HepG2 (cell line): ENCODE measurements around the gene CST3. TPM values are rescaled to one million over a fixed set of nuclear protein-coding genes. Genes with fewer than 3 reads are reported as not detected.

Experiments
- ARID5B ChIP-seq: IDR thresholded peaks from 2 replicates; pipeline ENCODE4 v1.4.0; 2020; ENCODE audit warnings: mild to moderate bottlenecking, missing genetic modification reagents
- CREB1 ChIP-seq, 2 experiments: fragments of 450-650 bp in 1 of 2; IDR thresholded peaks; 2 replicates each; pipeline ENCODE4 v1.6.1; 2016 to 2017; ENCODE audit warnings: control low read depth in 1 of 2, mild to moderate bottlenecking in 1 of 2, missing compliant biosample characterization in 1 of 2, missing genetic modification characterization in 1 of 2
- EZH2 ChIP-seq: conservative IDR thresholded peaks from 2 replicates; pipeline ENCODE4 v1.6.1; 2012; ENCODE audit warnings: mild to moderate bottlenecking, low read depth, low read length, moderate library complexity
- GATAD2A ChIP-seq: IDR thresholded peaks from 2 replicates; pipeline ENCODE4 v1.6.1; 2016
- HDAC2 ChIP-seq: sonication (generic); formaldehyde crosslinking; IDR thresholded peaks from 2 replicates; pipeline ENCODE4 v1.4.0; 2020; ENCODE audit warnings: missing genetic modification reagents
- HNRNPK ChIP-seq: fragments of 200-400 bp; formaldehyde crosslinking; IDR thresholded peaks from 2 replicates; pipeline ENCODE4 v1.6.1; 2018; ENCODE audit warnings: low read length, low read depth, moderate library complexity, mild to moderate bottlenecking; ENCODE audit not compliant: poor library complexity, severe bottlenecking
- KLF16 ChIP-seq, 2 experiments: sonication (generic) in 1 of 2; formaldehyde crosslinking in 1 of 2; IDR thresholded peaks; 2 replicates each; pipeline versions ENCODE4 v1.6.1 to v1.8.0; 2016 to 2023; ENCODE audit warnings: missing genetic modification reagents in 2 of 2, missing compliant biosample characterization in 1 of 2
- MED8 ChIP-seq: sonication (generic); formaldehyde crosslinking; IDR thresholded peaks from 2 replicates; pipeline ENCODE4 v1.8.1; 2023; ENCODE audit warnings: mild to moderate bottlenecking, missing genetic modification reagents; ENCODE audit not compliant: insufficient replicate concordance
- MIXL1 ChIP-seq: IDR thresholded peaks from 2 replicates; pipeline ENCODE4 v1.6.1; 2016
- MTA1 ChIP-seq: sonication (generic); formaldehyde crosslinking; IDR thresholded peaks from 2 replicates; pipeline ENCODE4 v1.4.0; 2020; ENCODE audit warnings: missing genetic modification reagents, mild to moderate bottlenecking, borderline replicate concordance
- PAX8 ChIP-seq: sonication (generic); formaldehyde crosslinking; IDR thresholded peaks from 2 replicates; pipeline ENCODE4 v1.8.0; 2022; ENCODE audit warnings: mild to moderate bottlenecking, missing genetic modification reagents, borderline replicate concordance
- RELA ChIP-seq: sonication (generic); formaldehyde crosslinking; IDR thresholded peaks from 2 replicates; pipeline ENCODE4 v1.4.0; 2020; ENCODE audit warnings: missing genetic modification reagents
- SNAPC2 ChIP-seq: sonication (generic); formaldehyde crosslinking; IDR thresholded peaks from 2 replicates; pipeline ENCODE4 v1.8.1; 2022; ENCODE audit warnings: mild to moderate bottlenecking, missing genetic modification reagents
- ZFAT ChIP-seq: sonication (generic); formaldehyde crosslinking; conservative IDR thresholded peaks from 2 replicates; pipeline ENCODE4 v1.8.1; 2023; ENCODE audit warnings: missing genetic modification reagents, inconsistent platforms
- ZNF10 ChIP-seq: sonication (generic); formaldehyde crosslinking; IDR thresholded peaks from 2 replicates; pipeline ENCODE4 v1.4.0; 2020; ENCODE audit warnings: mild to moderate bottlenecking, low read depth, missing genetic modification reagents, borderline replicate concordance
- ZNF101 ChIP-seq: sonication (generic); formaldehyde crosslinking; IDR thresholded peaks from 2 replicates; pipeline ENCODE4 v1.4.0; 2020; ENCODE audit warnings: mild to moderate bottlenecking, low read depth, missing genetic modification reagents, borderline replicate concordance
- ZNF143 ChIP-seq: sonication (generic); formaldehyde crosslinking; IDR thresholded peaks from 2 replicates; pipeline ENCODE4 v1.4.0; 2020; ENCODE audit warnings: missing genetic modification reagents
- ZNF232 ChIP-seq: sonication (generic); formaldehyde crosslinking; IDR thresholded peaks from 2 replicates; pipeline ENCODE4 v1.4.0; 2020; ENCODE audit warnings: missing genetic modification reagents, borderline replicate concordance
- ZNF317 ChIP-seq: sonication (generic); formaldehyde crosslinking; IDR thresholded peaks from 2 replicates; pipeline ENCODE4 v1.5.0; 2020; ENCODE audit warnings: mild to moderate bottlenecking, missing genetic modification reagents
- ZNF431 ChIP-seq: sonication (generic); formaldehyde crosslinking; IDR thresholded peaks from 2 replicates; pipeline ENCODE4 v1.9.0; 2022; ENCODE audit warnings: missing genetic modification reagents, low read depth, mild to moderate bottlenecking, borderline replicate concordance
- ZNF598 ChIP-seq: sonication (generic); formaldehyde crosslinking; IDR thresholded peaks from 2 replicates; pipeline ENCODE4 v1.5.1; 2020; ENCODE audit warnings: mild to moderate bottlenecking, missing genetic modification reagents, borderline replicate concordance
- ZNF792 ChIP-seq: IDR thresholded peaks from 2 replicates; pipeline ENCODE4 v1.6.1; 2016
- polyA plus RNA-seq, 8 experiments: library from polyadenylated mRNA; depleted of rRNA in 3 of 8; stranded (reverse) in 7 of 8; unstranded in 1 of 8; fragments of >200 nt; fragmentation: Illumina TruSeq in 4 of 8; extraction: Trizol in 4 of 8; gene quantifications; 2 replicates each; pipeline versions ENCODE4 v1.2.1 to v1.2.3, GENCODE V29; 2011 to 2016; ENCODE audit warnings: low read depth in 4 of 8, missing spikeins in 1 of 8, mixed read lengths in 1 of 8; ENCODE audit not compliant: insufficient read depth in 1 of 8
- total RNA-seq, 5 experiments: library from RNA; depleted of rRNA; stranded (reverse); fragments of >200 nt; fragmentation: Illumina TruSeq; extraction: Trizol; gene quantifications; 2 replicates each; pipeline ENCODE4 v1.2.3, GENCODE V29; 2016; ENCODE audit warnings: low read depth in 1 of 5
- TF ChIP-seq, protein P1 (sequence below): sonication (generic); formaldehyde crosslinking; IDR thresholded peaks from 2 replicates; pipeline ENCODE4 v1.5.0; 2020; ENCODE audit warnings: mild to moderate bottlenecking, missing genetic modification reagents

Gene CST3
- total and polyA plus RNA-seq, 2 of the 13 experiments (the other 11 are each of a cell fraction or from before 2014, with no cell fraction given), result 690 to 1,005 TPM

GRCh38 chr20:23586735-23587525 lies 50.8 kb downstream of the CST3 start (continued):
- TF ChIP-seq, protein P1, sequence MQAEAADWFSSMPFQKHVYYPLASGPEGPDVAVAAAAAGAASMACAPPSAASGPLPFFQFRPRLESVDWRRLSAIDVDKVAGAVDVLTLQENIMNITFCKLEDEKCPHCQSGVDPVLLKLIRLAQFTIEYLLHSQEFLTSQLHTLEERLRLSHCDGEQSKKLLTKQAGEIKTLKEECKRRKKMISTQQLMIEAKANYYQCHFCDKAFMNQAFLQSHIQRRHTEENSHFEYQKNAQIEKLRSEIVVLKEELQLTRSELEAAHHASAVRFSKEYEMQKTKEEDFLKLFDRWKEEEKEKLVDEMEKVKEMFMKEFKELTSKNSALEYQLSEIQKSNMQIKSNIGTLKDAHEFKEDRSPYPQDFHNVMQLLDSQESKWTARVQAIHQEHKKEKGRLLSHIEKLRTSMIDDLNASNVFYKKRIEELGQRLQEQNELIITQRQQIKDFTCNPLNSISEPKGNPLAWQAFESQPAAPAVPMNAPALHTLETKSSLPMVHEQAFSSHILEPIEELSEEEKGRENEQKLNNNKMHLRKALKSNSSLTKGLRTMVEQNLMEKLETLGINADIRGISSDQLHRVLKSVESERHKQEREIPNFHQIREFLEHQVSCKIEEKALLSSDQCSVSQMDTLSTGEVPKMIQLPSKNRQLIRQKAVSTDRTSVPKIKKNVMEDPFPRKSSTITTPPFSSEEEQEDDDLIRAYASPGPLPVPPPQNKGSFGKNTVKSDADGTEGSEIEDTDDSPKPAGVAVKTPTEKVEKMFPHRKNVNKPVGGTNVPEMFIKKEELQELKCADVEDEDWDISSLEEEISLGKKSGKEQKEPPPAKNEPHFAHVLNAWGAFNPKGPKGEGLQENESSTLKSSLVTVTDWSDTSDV, result peak; percentile 71; the same call in 1 of the 2 replicates
- TF ChIP-seq CREB1 (IDR thresholded peaks at IDR 0.05) (no peak), CREB1 (CRISPR knock-in tag; IDR thresholded peaks at IDR 0.05) (no peak), RELA (CRISPR knock-in tag) (no peak), ZNF317 (CRISPR knock-in tag) (no peak), KLF16 (CRISPR knock-in tag; IDR thresholded peaks at IDR 0.05) (no peak; a peak in 1 of 4 replicates), ZNF598 (CRISPR knock-in tag) (no peak; the same call in 1 of the 2 replicates), MIXL1 (CRISPR knock-in tag) (peak; percentile 52; the same call in 1 of the 2 replicates), ZNF143 (CRISPR knock-in tag) (peak; percentile 39; the same call in 1 of the 2 replicates), ZNF232 (CRISPR knock-in tag) (peak; percentile 87), ARID5B (CRISPR knock-in tag) (peak; percentile 61), GATAD2A (peak; percentile 73; the same call in 1 of the 2 replicates), MED8 (no peak), ZFAT (CRISPR knock-in tag) (no peak), PAX8 (CRISPR knock-in tag) (no peak; the same call in 1 of the 2 replicates), HDAC2 (no peak; the same call in 1 of the 2 replicates), EZH2 (no peak), ZNF792 (no peak), ZNF101 (no peak), MTA1 (CRISPR knock-in tag) (no peak), HNRNPK (no peak), ZNF431 (no peak), SNAPC2 (no peak), ZNF10 (CRISPR knock-in tag) (no peak)
